ENCODE results near the gene NUP62CL.
A peak's percentile ranks its signal among the peaks of the same experiment; 100 is the strongest.
"Not testable (repeated sequence)": the region's sequence is repeated elsewhere in the genome, so short reads cannot be mapped to it uniquely, and the experiment has no call there.

The NUP62CL gene

GRCh38 chrX:107205770-107206696, at the start of gene NUP62CL, which contains the start of gene DNAAF6:
NUP62CL (minus strand) TSS chrX:107206433; CDS start chrX:107175146, 31,287 bp downstream.
DNAAF6 (plus strand) TSS chrX:107206611; CDS start chrX:107212876, 6,265 bp downstream.
- DNase-seq = peak; percentile 86

GRCh38 chrX:107228486-107228819, 22.2 kb upstream of the NUP62CL start:
- no peak for DNase-seq

- no peak for DNase-seq
Measured at GRCh38 chrX:107227780-107228485, 21.7 kb upstream of the NUP62CL start.

GRCh38 chrX:107226757-107227156, 20.5 kb upstream of the NUP62CL start:
- DNase-seq = no peak

GRCh38 chrX:107213477-107213876, 7.2 kb upstream of the NUP62CL start:
- DNase-seq = no peak

- DNase-seq = no peak
Measured at GRCh38 chrX:107207943-107208342, 1.7 kb upstream of the NUP62CL start.

GRCh38 chrX:107207089-107207488, 856 bp upstream of the NUP62CL start:
- no peak for DNase-seq

- no peak for DNase-seq
Measured at GRCh38 chrX:107206697-107207065, 448 bp upstream of the NUP62CL start.

- DNase-seq = no peak
Measured at GRCh38 chrX:107204068-107204605, 2.1 kb downstream of the NUP62CL start.

- no peak for DNase-seq
Measured at GRCh38 chrX:107199491-107199890, 6.7 kb downstream of the NUP62CL start.

- DNase-seq = not testable (repeated sequence)
Measured at GRCh38 chrX:107198074-107198473, 8.2 kb downstream of the NUP62CL start.

GRCh38 chrX:107197319-107197718, 8.9 kb downstream of the NUP62CL start:
- no peak for DNase-seq

- no peak for DNase-seq
Measured at GRCh38 chrX:107171369-107172102, 34.7 kb downstream of the NUP62CL start.

- no peak for DNase-seq
Measured at GRCh38 chrX:107168712-107169111, 37.5 kb downstream of the NUP62CL start.

- no peak for DNase-seq
Measured at GRCh38 chrX:107168257-107168656, 38.0 kb downstream of the NUP62CL start.

- no peak for DNase-seq
Measured at GRCh38 chrX:107167163-107167921, 38.9 kb downstream of the NUP62CL start.

GRCh38 chrX:107157618-107158017, 48.6 kb downstream of the NUP62CL start:
- not testable (repeated sequence) for DNase-seq

GRCh38 chrX:107155621-107156430, 50.4 kb downstream of the NUP62CL start:
- not testable (repeated sequence) for DNase-seq

GRCh38 chrX:107154787-107155620, 51.2 kb downstream of the NUP62CL start:
- DNase-seq = no peak

- no peak for DNase-seq
Measured at GRCh38 chrX:107153005-107153404, 53.2 kb downstream of the NUP62CL start.

All from CD4-positive, alpha-beta T cell treated with Interleukin-21 for 1 hour (primary cell).